Lower leg skin (tissue), 4 donors: Measurements from ENCODE around the gene FAM8A1. TPM values are rescaled to one million over a fixed set of nuclear protein-coding genes. Genes with fewer than 3 reads are reported as not detected.

Experiments used
- DNase-seq, 2 donors: peaks; one replicate each; pipeline ENCODE4 v3.0.0-alpha.2; 2019; ENCODE audit warnings: low spot score in 2 of 2
- H3K4me3 ChIP-seq: fragments of 200-600 bp; sonication (generic); 2 replicates; pipeline ENCODE4 v1.5.1; 2017; ENCODE audit warnings: mild to moderate bottlenecking, low read depth; ENCODE audit not compliant: poor library complexity, severe bottlenecking
- POLR2A ChIP-seq, 2 donors: fragments of 450-650 bp; IDR thresholded peaks; one replicate each; pipeline ENCODE4 v1.6.1; 2016 to 2017; ENCODE audit warnings: antibody characterized with exemption in 2 of 2, mild to moderate bottlenecking in 1 of 2, moderate library complexity in 1 of 2
- WGBS, 2 donors: methylation state at CpG; one replicate each; pipeline ENCODE4 v1.1.5; 2018; 5-methylcytosine and 5-hydroxymethylcytosine counted together
- intact Hi-C: fragments of 100-400 bp; cut with DNase I; formaldehyde crosslinking; loops from one replicate; pipeline ENCODE4 v1.15.0; 2023; ENCODE audit warnings: low total_unique reads
- total RNA-seq, 4 donors: library from RNA; depleted of rRNA; stranded (reverse); fragments of >200 nt; gene quantifications; one replicate each; pipeline ENCODE4 v1.1.0, GENCODE V29; 2016
- TF ChIP-seq, protein P1 (sequence below), 3 donors: fragments of 450-650 bp; IDR thresholded peaks; one replicate each; pipeline ENCODE4 v1.5.1; 2016; ENCODE audit warnings: antibody characterized with exemption in 3 of 3, mild to moderate bottlenecking in 3 of 3, moderate library complexity in 2 of 3

FAM8A1 gene
- total RNA-seq, 4 donors from 2014 or later: 32.9 to 42.0 (median 34.6) TPM

GRCh38 chr6:17610835-17611234 lies 10.7 kb downstream of the FAM8A1 start:
- WGBS, 2 donors: 83 to 86% methylated on average over 3 of the region's 3 CpGs
- DNase-seq: no peak
- intact Hi-C loops: no loop called here
- no peak overlapping the region for H3K4me3 ChIP-seq
- TF ChIP-seq, protein P1, sequence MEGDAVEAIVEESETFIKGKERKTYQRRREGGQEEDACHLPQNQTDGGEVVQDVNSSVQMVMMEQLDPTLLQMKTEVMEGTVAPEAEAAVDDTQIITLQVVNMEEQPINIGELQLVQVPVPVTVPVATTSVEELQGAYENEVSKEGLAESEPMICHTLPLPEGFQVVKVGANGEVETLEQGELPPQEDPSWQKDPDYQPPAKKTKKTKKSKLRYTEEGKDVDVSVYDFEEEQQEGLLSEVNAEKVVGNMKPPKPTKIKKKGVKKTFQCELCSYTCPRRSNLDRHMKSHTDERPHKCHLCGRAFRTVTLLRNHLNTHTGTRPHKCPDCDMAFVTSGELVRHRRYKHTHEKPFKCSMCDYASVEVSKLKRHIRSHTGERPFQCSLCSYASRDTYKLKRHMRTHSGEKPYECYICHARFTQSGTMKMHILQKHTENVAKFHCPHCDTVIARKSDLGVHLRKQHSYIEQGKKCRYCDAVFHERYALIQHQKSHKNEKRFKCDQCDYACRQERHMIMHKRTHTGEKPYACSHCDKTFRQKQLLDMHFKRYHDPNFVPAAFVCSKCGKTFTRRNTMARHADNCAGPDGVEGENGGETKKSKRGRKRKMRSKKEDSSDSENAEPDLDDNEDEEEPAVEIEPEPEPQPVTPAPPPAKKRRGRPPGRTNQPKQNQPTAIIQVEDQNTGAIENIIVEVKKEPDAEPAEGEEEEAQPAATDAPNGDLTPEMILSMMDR (IDR thresholded peaks at IDR 0.05): no peak
- no peak for TF ChIP-seq POLR2A (IDR thresholded peaks at IDR 0.05)

- intact Hi-C loops: no loop called here
- no peak overlapping the region for H3K4me3 ChIP-seq
- WGBS, 2 donors: 83 to 91% methylated on average over 4 of the region's 4 CpGs
- DNase-seq: no peak
- TF ChIP-seq, protein P1 (IDR thresholded peaks at IDR 0.05): no peak
- no peak for TF ChIP-seq POLR2A (IDR thresholded peaks at IDR 0.05)
Measured at GRCh38 chr6:17612048-17612447, 11.9 kb downstream of the FAM8A1 start.

- WGBS, 2 donors: 86 to 87% methylated on average over 4 of the region's 4 CpGs
- intact Hi-C loops: no loop called here
- TF ChIP-seq POLR2A (IDR thresholded peaks at IDR 0.05): no peak
- TF ChIP-seq, protein P1 (IDR thresholded peaks at IDR 0.05): no peak
Measured at GRCh38 chr6:17615794-17616193, 15.7 kb downstream of the FAM8A1 start.

DNA sequence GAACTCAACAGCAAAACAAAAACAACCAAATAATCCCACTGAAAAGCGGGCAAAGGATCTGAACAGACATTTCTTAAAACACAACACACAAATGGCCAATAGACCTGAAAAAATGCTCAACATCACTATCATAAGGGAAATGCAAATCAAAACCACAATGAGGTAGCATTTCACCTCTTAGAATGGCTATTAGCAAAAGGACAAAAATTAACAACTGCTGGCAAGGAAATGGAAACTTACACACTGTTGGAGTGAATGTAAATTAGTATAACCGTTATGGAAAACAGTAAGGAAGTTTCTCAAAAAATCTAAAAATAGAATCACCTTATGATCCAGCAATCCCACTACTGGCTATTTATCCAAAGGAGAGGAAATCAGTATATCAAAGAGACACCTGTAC lies 20.9 kb downstream of the FAM8A1 start:
- DNase-seq: no peak
- H3K4me3 ChIP-seq: no peak overlapping the region
- TF ChIP-seq, protein P1 (IDR thresholded peaks at IDR 0.05): no peak
- no peak for TF ChIP-seq POLR2A (IDR thresholded peaks at IDR 0.05)
- intact Hi-C loops: no loop called here
- WGBS, 2 donors: 70 to 81% methylated on average over 2 of the region's 2 CpGs

More at GRCh38 chr6:17615794-17616193, 15.7 kb downstream of the FAM8A1 start:
- DNase-seq: no peak
- no peak overlapping the region for H3K4me3 ChIP-seq

DNA sequence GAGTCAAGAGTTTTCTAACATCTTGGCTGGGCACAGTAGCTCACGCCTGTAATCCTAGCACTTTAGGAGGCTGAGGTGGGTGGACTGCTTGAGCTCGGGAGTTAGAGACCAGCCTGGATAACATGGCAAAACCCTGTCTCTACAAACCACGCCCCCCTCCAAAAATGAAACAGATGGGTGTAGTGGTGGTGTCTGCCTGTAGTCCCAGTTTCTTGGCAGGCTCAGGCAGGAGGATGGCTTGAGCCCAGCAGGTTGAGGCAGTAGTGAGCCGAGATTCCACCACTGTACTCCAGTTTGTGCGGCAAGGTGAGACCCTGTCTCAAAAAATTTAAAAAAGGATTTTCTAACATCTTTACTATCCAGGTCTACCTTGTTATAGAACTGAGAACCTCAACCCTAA lies 22.0 kb downstream of the FAM8A1 start:
- DNase-seq: no peak
- 86 to 91% methylated on average over 5 of the region's 5 CpGs for WGBS, 2 donors
- TF ChIP-seq, protein P1 (IDR thresholded peaks at IDR 0.05): no peak
- no peak for TF ChIP-seq POLR2A (IDR thresholded peaks at IDR 0.05)
- H3K4me3 ChIP-seq: no peak overlapping the region
- intact Hi-C loops: no loop called here

DNA sequence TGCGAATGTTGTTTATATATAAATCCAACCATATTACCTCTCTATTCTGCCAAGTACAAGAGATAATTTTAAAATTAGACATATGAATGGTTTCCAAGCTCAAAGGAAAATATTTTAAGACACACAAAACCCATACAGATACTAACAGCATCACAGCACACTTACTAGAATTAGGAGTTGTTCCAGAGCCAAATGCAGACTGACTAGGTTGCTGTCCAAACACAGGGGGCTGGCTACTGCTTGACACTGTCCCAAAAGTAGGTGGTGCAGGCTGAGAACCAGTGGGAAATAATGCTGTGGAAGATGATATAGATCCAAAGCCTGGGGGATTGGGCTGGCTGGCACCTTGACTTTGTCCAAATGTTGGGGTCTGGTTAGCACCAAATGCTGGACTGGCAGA lies 24.3 kb downstream of the FAM8A1 start:
- intact Hi-C loops: no loop called here
- H3K4me3 ChIP-seq: no peak overlapping the region
- no peak for DNase-seq
- no peak for TF ChIP-seq POLR2A (IDR thresholded peaks at IDR 0.05)
- TF ChIP-seq, protein P1 (IDR thresholded peaks at IDR 0.05): no peak
- WGBS, 2 donors: 72 to 85% methylated on average over 1 of the region's 1 CpG
